Measurements from ENCODE around the gene IQSEC1.

The IQSEC1 gene

DNA sequence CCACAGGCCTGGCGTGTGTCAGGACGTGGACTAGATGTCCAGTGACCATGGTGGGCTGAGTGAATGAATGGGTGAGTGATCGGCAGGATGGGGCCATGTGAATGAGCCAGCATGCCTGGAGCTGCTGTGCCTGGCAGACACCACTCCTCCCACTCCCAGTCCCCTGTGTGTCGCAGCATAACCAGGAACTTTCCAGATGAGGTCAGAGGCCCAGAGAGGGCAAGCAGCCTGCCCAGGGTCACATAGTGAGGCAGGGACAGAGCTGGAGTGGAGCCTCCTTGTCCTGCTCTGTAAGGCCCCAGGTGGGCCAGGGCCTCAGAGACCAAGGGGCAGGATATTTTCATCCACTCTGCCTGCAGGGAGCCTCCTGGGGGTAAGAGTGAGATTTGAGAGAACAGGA, 6.4 kb downstream of the IQSEC1 start:
- no peak for FAIRE-seq

DNA sequence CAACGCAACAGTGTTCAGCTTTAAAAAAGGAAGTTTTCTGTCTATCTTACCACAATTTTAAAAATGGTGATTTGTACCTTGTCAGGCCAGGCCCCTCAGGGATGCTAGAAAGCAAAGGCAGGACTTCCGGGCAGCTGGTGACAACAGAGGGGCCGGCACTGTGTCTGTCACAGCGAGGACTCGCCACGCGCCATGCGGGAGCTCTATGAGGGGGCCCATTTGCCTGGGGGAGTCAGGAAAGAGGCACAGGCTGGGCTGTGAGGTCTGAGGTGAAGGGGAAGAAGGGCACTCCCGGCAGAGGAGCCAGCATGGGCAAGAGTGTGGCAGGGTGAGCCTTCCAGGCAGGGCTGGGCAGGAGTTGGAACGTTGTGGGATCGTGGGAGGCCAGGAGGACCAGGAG, 7.0 kb downstream of the IQSEC1 start:
- no peak for FAIRE-seq

- no peak for FAIRE-seq
These were observed 7.5 kb downstream of the IQSEC1 start for GRCh38 chr3:13065727-13066126.

GRCh38 chr3:13064964-13065363, 8.3 kb downstream of the IQSEC1 start:
- FAIRE-seq: no peak

- no peak for FAIRE-seq
These were observed 8.9 kb downstream of the IQSEC1 start for GRCh38 chr3:13064159-13064868.

DNA sequence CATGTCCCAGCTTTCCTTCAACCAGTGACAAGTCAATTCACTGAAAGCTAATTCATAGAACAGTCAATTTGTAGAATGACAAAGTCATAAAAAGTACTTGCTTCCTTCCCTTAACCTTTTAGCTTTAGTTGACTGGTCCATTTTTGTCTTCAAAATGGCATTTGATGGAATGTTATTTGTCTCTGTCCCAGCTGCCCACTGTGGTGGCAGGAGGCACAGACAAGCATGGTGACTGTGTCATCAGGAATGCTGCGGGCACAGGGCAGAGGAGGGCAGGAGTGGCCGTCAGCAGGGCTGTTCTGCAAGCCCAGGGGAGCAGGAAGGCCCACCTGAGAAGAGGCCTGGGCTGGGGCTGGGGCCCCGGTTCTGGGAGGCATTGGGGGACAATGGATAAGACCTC, 10.0 kb downstream of the IQSEC1 start:
- FAIRE-seq: no peak

DNA sequence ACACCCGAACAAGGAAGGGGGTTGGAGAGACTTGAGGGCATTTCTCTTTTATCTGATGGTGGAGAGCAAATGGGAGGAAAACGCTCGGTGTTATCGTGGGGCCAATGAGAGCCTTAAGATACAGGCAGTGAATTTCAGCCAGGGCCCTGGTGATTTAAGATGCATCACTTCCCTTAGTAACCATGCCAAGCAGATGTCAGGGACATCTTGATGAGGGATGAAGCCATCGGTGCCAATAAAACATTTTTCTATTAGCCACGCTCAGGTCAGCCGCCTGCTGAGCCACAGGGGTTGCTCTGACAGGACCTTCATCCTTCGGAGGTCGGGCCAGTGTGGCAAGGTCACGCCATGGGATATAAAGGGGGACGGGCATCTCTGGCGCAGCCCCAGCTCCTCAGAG, 10.6 kb downstream of the IQSEC1 start:
- no peak for FAIRE-seq

DNA sequence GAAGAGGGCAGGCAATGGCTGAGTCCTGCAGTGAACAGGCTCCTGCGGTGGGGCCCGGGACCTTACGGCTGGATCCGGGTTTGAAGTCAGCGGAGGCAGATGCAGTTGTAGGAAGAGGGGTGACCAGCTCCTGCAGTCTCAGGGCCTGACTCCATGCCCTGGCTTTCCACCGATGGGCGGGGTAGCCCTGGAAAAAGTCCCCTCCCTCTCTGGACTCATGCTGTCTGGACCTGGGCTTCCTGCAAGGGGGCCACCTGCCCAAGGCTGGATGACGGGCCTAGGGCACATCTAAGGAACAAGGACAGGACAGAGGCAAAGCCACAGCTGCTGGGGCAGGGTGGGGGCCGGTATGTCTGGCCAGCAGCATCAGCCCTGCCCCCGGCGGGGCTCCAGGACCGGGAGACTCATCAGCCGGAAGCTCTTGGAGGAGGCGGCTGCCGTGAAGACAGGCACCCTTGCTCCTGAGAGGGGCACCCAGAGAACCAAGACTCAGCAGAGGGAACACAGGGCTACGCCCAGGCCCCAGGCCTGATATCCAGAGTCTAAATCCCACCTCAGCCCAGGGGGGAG, 12.8 kb downstream of the IQSEC1 start:
- no peak for FAIRE-seq

GRCh38 chr3:13058346-13059120, 14.7 kb downstream of the IQSEC1 start:
- no peak for FAIRE-seq

DNA sequence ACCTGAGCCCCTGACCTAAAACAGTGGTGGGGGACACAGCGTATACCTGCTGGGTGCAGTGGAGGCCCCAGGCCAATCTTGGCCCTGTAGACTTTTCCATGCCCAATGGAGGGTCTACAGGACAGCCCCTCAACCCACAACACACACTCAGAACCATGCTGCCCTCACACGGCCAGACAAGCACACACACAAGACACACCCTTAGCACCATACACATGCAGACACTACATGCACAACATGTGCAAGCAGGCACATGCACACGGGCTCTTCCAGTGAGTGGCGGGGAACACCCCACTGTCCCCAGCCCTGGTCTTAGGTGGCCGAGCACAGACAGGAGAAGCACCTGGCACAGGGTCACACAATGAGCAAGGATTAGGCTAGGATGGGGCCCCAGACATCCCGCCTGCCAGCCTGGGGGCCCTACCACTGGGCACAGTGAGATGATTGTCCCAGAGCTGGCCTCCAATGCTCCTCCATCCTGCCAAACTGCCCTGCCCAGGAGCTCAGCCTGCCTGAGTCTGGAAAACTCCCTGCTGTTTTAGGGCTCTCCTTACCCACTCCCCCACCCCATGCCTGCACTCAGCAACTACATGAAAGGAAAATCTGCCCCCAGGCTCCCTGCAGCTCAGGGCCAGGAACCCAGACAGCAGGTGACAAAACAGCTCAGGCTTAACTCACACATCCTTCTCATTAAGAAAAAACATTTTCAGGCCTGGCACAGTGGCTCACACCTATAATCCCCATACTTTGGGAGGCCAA, 15.8 kb downstream of the IQSEC1 start:
- FAIRE-seq: no peak

GRCh38 chr3:13055634-13056033, 17.6 kb downstream of the IQSEC1 start:
- no peak for FAIRE-seq

DNA sequence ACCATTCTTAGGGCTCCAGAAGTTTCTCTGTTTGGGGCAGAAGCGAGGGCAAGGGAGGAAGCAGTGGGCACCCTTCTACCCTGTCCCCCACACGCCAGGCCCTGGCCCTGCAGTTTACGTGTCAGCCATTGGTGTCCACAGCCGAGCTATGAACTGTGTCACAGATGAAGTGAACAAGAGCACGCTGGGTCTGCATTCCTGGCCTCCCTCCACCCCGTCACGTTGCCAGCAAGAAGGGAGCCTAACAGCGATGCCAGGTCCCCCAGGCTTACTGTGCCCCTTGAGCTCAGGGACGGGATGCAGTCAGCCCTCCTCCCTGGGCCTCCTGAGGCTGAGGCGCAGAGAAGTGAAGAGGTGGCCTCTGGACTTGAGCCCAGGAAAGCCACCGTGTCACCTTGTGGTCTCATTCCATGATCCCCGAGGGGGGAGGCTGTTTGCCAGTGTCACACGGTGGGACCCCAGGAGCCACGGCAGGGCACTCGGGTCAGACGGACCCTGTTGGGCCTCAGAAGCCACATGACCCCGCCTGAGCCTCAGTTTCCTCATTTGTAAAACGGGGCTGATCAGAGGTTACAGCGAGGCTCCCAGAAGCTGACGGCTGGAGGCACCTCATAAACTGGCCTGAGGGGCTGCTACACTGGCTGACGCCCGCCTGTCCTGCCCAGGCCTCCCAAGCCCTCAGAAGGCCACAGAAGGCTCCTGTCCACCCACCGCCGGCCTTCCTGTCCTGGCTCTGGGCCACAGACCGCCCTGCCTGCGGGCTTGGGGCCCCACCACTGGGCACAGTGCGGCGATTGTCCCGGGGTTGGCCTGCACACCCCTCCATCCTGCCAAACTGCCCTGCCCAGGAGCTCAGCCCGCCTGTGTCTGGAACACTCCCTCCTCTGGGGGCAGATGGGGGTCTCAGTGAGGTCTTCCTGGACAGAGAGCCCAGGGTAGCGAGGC, 18.6 kb downstream of the IQSEC1 start:
- FAIRE-seq: no peak

DNA sequence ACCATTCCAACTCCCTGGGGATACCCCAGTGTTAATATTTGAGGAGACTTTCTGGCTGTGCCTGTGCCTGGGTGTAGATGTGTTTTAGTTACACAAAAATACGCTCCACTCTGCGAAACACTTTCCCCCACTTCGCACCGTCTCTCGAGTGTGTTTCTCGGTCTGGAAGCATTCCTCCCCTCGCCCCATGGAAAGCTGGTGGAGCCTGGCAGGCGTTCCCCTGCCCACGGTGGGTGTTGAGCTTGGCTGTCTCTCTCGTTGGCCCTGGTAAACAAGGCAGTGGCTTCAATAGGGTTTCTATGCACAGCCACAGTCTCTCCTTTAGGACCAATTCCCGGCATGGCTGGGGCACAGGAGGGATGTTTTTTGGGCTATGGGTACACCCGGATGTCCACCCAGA, 19.3 kb downstream of the IQSEC1 start:
- FAIRE-seq: no peak

GRCh38 chr3:13053420-13053819, 19.8 kb downstream of the IQSEC1 start:
- no peak for FAIRE-seq

- no peak for FAIRE-seq
These were observed 20.9 kb downstream of the IQSEC1 start for GRCh38 chr3:13052191-13052820.

- no peak for FAIRE-seq
These were observed 21.6 kb downstream of the IQSEC1 start for GRCh38 chr3:13051581-13051980.

- no peak for FAIRE-seq
These were observed 22.2 kb downstream of the IQSEC1 start for GRCh38 chr3:13051066-13051465.

- FAIRE-seq: no peak
These were observed 22.8 kb downstream of the IQSEC1 start for GRCh38 chr3:13050446-13050845.

DNA sequence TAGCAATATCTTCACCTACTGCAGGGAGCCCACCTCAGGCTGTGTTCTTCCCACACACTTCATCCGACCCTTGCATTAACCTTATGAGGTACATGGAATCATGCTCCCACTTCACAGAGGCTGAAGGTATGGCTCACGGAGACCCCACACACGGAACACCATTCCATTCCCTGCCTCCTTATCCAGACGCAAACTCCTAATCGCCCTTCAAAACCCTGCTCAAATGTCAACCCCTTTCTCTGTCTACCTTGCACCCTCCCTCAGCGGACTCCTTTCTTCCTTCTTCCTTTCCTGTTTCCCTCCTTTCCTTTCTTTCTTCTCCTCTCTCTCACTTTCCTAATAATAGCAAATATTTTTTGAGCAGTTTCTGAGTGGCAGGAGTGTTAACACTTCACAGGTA, 23.8 kb downstream of the IQSEC1 start:
- no peak for FAIRE-seq

DNA sequence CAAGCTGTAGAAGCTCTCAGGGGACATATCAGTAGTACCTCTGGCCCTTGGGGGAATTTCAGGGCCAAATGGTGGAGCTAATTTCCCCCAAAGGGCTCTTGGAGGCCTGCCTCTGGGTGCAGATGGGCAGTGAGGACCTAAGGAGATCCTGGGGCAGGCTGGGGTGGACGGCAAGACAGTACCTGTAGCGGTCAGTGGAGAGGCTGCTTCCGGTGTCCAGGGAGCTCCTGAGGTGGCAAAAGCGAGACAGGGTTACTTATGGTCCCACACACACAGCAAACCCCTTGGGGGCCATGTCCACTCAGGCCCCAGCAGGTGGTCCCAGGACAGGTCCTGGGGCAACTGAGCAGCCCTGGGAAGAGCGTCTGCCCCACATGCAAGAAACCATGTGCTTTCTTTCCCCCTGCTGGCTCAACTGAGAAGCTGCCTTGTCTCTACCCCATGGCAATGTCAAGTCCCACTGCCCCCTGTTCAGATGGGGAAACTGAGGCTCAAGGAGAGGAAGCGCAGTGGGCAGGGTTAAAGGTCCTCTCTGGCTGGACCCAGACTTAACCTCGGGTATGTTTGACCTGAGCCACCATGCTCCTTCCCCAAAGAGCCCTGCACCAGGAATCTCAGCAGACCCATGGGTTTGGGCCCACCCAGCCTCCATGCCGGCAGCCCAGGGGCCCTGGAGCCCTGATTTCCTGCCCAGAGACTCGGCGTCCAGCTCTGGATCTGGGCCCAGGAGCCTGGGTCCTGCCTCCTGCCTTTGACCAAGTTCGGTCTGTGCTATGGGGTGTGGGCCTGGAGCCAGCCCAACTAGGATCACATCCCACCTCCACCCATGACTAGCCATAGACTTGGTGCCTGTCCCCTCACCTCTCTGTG, 25.7 kb downstream of the IQSEC1 start:
- no peak for FAIRE-seq

Data from TTC549 (cell line).